GM19351 (cell line): Measurements from ENCODE around the gene IDI2.

Source experiments
- ATAC-seq: cut with Tn5 transposase; IDR thresholded peaks from one replicate; pipeline ENCODE4 v1.9.1; 2021; ENCODE audit warnings: mild to moderate bottlenecking, moderate library complexity; ENCODE audit not compliant: unreplicated experiment

The IDI2 gene

GRCh38 chr10:985361-985760 is 40.3 kb downstream of the IDI2 start:
- no peak for ATAC-seq

- ATAC-seq = no peak
These were observed 41.5 kb downstream of the IDI2 start for GRCh38 chr10:983971-984655.

GRCh38 chr10:983401-983800 is 42.3 kb downstream of the IDI2 start:
- no peak for ATAC-seq

- no peak for ATAC-seq
These were observed 45.1 kb downstream of the IDI2 start for GRCh38 chr10:980468-981093.

DNA sequence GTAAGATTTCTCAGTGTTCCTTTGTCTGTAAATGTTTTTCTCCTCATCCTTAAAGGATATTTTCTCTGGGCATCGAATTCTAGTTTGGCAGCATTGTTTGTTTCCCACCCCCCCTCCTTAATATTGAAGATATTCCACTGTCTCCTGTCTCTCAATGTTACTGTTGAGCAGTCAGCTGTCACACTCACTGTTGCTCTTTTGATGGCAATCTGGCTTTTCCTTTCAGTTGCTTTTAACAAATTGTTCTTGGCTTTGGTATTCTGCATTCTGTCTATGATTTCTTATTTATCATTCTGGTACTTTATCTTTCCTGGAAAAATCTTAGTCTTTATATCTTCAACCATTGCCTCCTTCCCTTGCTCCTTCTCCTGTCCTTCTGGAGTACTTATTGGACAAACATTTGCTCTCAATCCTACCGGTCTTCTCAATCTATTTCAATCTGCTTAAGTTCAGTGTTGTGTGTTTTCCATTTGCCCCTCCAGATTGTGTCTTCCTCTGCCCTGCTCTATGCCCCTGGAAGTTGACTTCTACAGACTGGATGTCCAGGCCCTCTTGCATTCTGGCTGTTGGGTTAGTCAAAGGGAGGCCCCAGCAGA is 46.7 kb downstream of the IDI2 start:
- no peak for ATAC-seq

DNA sequence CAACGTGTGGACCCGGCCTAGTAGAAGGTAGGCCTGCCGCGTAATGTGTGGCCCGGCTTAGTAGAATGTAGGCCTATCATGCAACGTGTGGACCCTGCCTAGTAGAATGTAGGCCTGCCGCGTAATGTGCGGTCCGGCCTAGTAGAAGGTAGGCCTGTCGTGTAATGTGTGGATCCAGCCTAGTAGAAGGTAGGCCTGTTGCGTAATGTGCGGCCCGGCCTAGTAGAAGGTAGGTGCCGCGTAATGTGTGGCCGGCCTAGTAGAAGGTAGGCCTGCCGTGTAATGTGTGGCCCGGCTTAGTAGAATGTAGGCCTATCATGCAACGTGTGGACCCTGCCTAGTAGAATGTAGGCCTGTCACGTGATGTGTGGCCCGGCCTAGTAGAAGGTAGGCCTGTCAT is 49.3 kb downstream of the IDI2 start:
- ATAC-seq = no peak

DNA sequence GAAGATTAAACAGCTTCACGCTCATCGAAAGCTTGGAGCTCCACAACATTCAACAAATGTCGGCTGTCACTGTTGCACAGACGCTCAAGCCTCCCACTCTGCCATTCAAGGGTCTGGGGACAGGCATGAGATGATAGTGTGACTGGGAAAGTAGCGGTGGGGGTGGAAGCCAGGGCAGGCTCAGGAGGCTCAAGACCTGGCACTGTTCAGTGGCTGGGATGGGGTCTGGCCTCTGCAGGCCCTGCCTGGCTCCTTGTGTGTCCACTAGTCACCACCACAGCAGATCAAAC is 50.9 kb downstream of the IDI2 start:
- no peak for ATAC-seq

DNA sequence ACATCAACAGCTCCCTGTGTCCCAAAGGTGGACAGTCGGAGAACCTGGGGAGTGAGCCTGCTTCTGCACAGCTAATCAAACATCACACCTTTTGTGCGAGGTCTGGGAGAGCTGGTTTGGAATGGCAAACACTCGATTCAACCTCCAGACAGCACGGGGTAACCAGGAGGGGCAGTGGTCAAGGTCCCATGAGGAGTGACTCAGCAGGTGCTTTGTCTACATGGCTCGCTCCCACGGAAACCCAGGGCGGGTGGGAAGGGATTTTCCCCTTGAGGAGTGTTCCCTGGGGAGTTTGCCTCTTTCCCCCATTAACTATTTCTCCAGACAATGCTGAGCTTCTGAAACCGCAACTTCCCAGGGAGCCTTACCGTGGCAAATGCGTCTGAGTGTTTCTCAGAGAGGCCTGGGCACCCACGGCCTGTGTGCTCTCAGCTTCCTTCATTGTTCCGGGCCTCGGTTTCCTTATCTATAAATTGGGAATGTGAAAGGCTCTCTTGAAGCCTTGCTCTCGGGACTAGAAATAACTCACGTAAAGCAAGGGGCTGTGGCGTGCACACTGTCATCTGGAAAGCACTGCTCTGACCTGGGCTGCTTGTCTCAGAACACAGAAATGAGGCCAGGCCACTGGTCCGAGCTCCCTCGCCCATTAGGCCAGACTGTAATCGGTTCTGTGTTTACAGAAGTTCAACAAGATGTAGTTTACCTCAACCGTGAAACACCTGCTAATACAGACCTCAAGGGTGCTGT is 51.4 kb downstream of the IDI2 start:
- ATAC-seq = no peak

GRCh38 chr10:972763-973162 is 52.9 kb downstream of the IDI2 start:
- ATAC-seq = peak; percentile 47

GRCh38 chr10:971613-972012 is 54.0 kb downstream of the IDI2 start:
- no peak for ATAC-seq

DNA sequence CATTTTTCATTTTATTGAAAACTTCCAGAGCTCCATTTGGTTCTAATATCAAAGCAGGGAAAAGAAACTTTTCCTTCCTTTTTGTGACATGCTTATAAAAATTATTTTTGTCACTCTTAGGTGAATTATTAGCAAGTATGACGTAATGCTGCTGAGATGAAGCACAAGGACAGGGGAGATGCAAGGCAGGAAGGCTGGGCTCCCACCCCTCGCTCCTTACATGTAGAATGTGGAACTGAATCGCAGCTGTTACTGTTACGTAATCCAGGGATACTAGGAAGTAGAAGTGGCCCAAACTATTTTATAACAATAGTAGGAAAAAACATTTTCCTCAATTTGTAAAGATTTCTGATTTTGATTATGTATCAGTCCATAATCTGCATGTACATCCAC is 54.5 kb downstream of the IDI2 start:
- ATAC-seq = no peak

DNA sequence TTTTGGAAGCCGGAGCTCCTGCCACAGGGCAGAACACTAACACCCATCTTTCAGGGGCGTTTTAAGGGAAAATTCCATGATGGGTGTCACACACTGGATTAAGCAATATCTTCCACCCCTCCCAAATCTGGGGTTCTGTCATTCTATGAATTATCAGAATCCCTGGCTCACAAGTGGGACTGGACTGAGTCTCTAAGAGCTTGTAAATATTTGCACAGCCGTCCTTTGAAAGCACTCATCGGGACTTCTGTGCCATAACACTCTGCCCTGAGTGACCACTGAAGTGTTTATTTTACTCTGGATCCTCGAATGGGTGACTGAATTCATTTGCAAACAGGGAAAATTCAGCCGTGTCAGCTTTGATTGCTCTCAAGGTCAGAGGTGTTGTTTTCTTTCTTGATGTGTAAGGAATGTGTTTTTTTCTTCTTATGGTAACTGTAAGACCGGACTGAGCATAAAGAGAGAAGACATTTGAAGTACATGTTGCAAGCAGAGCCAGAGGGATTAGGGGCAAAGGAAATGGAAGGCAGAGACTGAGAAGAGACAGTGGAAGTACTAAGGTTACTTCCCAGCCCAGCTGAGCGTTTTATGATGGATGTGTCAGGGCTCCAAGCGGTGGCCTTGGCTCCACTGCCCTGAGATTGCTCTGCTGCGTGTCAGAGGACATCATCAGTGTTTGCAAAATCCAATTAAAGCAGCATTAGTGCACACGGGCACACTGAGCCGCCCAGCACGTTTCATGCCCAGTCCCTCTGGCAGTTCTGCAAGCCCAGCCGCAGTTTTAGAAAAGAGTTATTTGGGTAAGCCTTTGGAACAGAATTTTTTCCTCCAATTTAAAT is 55.1 kb downstream of the IDI2 start:
- no peak for ATAC-seq

GRCh38 chr10:969473-970150 is 56.0 kb downstream of the IDI2 start:
- no peak for ATAC-seq
